H7 (cell line): ENCODE results near the gene GSTT2B. TPM values are rescaled to one million over a fixed set of nuclear protein-coding genes. Genes with fewer than 3 reads are reported as not detected.
A peak's percentile ranks its signal among the peaks of the same experiment; 100 is the strongest.
"Not testable (repeated sequence)": the region's sequence is repeated elsewhere in the genome, so short reads cannot be mapped to it uniquely, and the experiment has no call there.

Experiments used
- DNase-seq: peaks from one replicate; pipeline ENCODE4 v3.0.0; 2012
- H3K27me3 ChIP-seq: 2 replicates; pipeline ENCODE4 v1.6.0; 2011; ENCODE audit warnings: mild to moderate bottlenecking, low read length; ENCODE audit not compliant: control insufficient read depth, insufficient read depth
- H3K36me3 ChIP-seq: replicated peaks from 2 replicates; pipeline ENCODE4 v1.5.1; 2011; ENCODE audit warnings: low read length; ENCODE audit not compliant: control insufficient read depth, insufficient read depth
- H3K4me3 ChIP-seq: 2 replicates; pipeline ENCODE4 v1.5.1; 2011; ENCODE audit warnings: low read depth, mild to moderate bottlenecking, control low read depth, low read length, moderate library complexity; ENCODE audit not compliant: insufficient read depth
- total RNA-seq: library from RNA; depleted of rRNA; stranded (reverse); fragments of >200 nt; shearing (Covaris generic); gene quantifications from 2 replicates; pipeline ENCODE4 v1.2.3, GENCODE V29; 2014

GSTT2B gene
- total RNA-seq, 1 experiment from 2014 or later = 13.1 TPM

- H3K36me3 ChIP-seq, H3K4me3 ChIP-seq: not testable (repeated sequence)
- peak; percentile 11 for DNase-seq
These were observed 38.8 kb upstream of the GSTT2B start for GRCh38 chr22:23999779-24000178.

GRCh38 chr22:23997092-23997491 lies 36.1 kb upstream of the GSTT2B start:
- no peaks in the 10 kb centered on the region for H3K27me3 ChIP-seq
- H3K4me3 ChIP-seq = no peak overlapping the region
- H3K36me3 ChIP-seq = no peaks in the 10 kb centered on the region
- DNase-seq = no peak

More at GRCh38 chr22:23999779-24000178, 38.8 kb upstream of the GSTT2B start:
- H3K27me3 ChIP-seq = not testable (repeated sequence)

GRCh38 chr22:23993581-23994177 lies 32.7 kb upstream of the GSTT2B start:
- H3K27me3 ChIP-seq, H3K36me3 ChIP-seq, DNase-seq, H3K4me3 ChIP-seq: not testable (repeated sequence)

GRCh38 chr22:23993080-23993479 lies 32.1 kb upstream of the GSTT2B start:
- H3K4me3 ChIP-seq, H3K27me3 ChIP-seq, DNase-seq, H3K36me3 ChIP-seq: not testable (repeated sequence)

- not testable (repeated sequence) for H3K36me3 ChIP-seq, H3K27me3 ChIP-seq, H3K4me3 ChIP-seq
- peak; percentile 58 for DNase-seq
These were observed 28.7 kb upstream of the GSTT2B start for GRCh38 chr22:23989583-23990244.

GRCh38 chr22:23986538-23987178 lies 25.7 kb upstream of the GSTT2B start:
- not testable (repeated sequence) for H3K27me3 ChIP-seq, DNase-seq, H3K4me3 ChIP-seq, H3K36me3 ChIP-seq

GRCh38 chr22:23986089-23986488 lies 25.1 kb upstream of the GSTT2B start:
- not testable (repeated sequence) for H3K27me3 ChIP-seq, H3K4me3 ChIP-seq, DNase-seq, H3K36me3 ChIP-seq

GRCh38 chr22:23984430-23984829 lies 23.4 kb upstream of the GSTT2B start:
- no peaks in the 10 kb centered on the region for H3K27me3 ChIP-seq
- H3K36me3 ChIP-seq = no peaks in the 10 kb centered on the region
- DNase-seq = no peak
- no peak overlapping the region for H3K4me3 ChIP-seq

- H3K4me3 ChIP-seq, H3K27me3 ChIP-seq, DNase-seq, H3K36me3 ChIP-seq: not testable (repeated sequence)
These were observed 19.6 kb upstream of the GSTT2B start for GRCh38 chr22:23980567-23980966.

- H3K36me3 ChIP-seq = not testable (repeated sequence)
These were observed 18.7 kb upstream of the GSTT2B start, which contains the start of gene GSTT2 for GRCh38 chr22:23979557-23980240. TSS of gene GSTT2 (plus strand) at chr22:23980134.

GRCh38 chr22:23977304-23977703 lies 16.3 kb upstream of the GSTT2B start:
- H3K4me3 ChIP-seq, DNase-seq, H3K27me3 ChIP-seq, H3K36me3 ChIP-seq: not testable (repeated sequence)

More at GRCh38 chr22:23979557-23980240, 18.7 kb upstream of the GSTT2B start, which contains the start of gene GSTT2:
- H3K4me3 ChIP-seq, DNase-seq, H3K27me3 ChIP-seq: not testable (repeated sequence)

- not testable (repeated sequence) for H3K4me3 ChIP-seq, H3K27me3 ChIP-seq, DNase-seq
- H3K36me3 ChIP-seq = peaks cover 14% of the 10 kb centered on the region
These were observed 13.9 kb upstream of the GSTT2B start for GRCh38 chr22:23974836-23975352.

- H3K27me3 ChIP-seq, H3K4me3 ChIP-seq, DNase-seq: not testable (repeated sequence)
- H3K36me3 ChIP-seq = peaks cover 15% of the 10 kb centered on the region
These were observed 13.3 kb upstream of the GSTT2B start, which contains the start of gene DDT for GRCh38 chr22:23974345-23974744. TSS of gene DDT (minus strand) at chr22:23974441. CDS start at chr22:23974414, 27 bp downstream.

- not testable (repeated sequence) for DNase-seq, H3K27me3 ChIP-seq, H3K4me3 ChIP-seq
- H3K36me3 ChIP-seq = peaks cover 18% of the 10 kb centered on the region
These were observed 10.9 kb upstream of the GSTT2B start for GRCh38 chr22:23971927-23972326.
